ENCODE measurements around the gene SEMA3C.

DNA sequence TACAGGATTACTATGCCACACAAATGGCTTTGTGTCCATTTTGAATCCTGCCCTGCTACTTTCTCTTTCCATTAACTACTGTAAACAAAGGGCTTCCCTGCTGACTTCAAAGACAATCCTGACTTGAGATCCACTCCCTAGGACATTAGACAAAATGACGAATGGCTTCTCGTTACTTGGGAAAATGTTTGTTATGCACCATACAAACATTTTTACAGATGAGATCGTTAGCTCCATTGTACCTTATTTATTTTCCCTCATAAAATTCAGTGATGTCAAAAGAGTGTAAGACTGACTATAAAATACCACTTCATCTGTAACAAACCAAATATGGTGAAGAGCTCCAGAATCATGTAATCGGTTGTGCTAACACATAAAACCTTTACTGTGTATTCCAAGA lies 158.6 kb downstream of the SEMA3C start:
- TF ChIP-seq POLR2A (IDR thresholded peaks at IDR 0.05) (no peak), CTCF (IDR thresholded peaks at IDR 0.05) (no peak), POLR2AphosphoS5 (IDR thresholded peaks at IDR 0.05) (no peak)

Measured in upper lobe of left lung (tissue), 4 donors.